GM21786 (cell line): ENCODE results near the gene HRAS.

Experiments
- ATAC-seq: cut with Tn5 transposase; IDR thresholded peaks from one replicate; pipeline ENCODE4 v1.9.1; 2021; ENCODE audit not compliant: unreplicated experiment

The HRAS gene

GRCh38 chr11:497565-498296, 37.6 kb downstream of the HRAS start:
- no peak for ATAC-seq

DNA sequence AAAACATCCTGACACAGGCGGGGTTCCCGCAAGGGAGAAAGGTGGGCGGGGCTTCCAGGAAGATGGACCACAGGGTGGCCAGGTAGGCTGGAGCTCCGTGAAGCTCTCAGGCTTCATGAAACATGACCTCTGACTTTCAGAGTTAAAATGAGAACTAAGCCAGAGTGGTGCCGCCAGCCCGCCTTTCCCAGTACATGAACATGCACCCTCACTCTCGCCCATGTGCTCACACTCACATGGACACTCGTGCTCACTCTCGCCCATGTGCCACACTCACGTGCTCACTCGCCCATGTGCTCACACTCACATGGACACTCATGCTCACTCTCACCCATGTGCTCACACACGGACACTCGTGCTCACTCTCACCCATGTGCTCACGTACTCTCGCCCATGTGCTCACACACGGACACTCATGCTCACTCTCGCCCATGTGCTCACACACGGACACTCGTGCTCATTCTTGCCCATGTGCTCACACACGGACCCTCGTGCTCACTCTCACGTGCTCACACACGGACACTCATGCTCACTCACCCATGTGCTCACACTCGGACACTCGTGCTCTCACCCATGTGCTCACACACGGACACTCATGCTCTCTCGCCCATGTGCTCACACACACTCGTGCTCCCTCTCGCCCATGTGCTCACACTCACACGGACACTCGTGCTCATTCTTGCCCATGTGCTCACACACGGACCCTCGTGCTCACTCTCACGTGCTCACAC, 38.4 kb downstream of the HRAS start:
- no peak for ATAC-seq

GRCh38 chr11:495537-495931, 39.8 kb downstream of the HRAS start:
- no peak for ATAC-seq

DNA sequence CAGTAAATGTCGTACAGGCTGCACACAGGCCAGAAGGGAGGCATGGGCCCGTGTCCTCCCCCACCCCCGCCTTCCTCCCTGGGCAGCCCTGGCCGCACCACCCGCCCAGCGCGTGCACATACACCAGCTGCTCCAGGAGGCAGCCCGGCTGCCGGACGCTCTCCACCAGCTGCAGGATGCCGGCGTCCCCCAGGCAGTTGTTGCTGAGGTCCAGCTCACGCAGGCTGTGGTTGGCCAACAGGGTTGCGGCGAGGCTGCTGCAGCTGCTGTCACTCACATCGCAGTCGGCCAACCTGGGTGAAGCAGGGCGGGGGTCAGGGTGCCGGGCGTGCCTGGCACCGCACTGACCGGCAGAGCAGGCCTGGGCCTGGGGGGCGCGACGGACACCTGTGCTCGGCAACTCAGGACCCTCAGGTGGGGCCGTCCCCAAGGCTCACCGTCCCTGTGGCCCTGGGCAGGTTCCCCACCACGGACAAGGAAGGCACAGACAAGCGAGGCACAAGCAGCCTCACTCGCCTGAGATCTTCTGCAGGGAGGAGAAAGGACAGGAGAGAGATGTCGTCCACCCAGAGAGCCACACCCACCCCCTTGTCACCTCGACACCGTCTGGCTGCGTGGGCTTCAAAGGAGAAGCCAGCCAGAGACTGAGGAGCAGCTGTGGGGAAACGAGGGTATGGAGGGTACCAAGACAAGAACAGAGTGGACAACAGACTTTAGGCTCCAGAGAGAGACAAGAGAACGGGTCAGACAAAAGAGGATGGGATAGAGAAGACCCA, 40.4 kb downstream of the HRAS start:
- no peak for ATAC-seq

DNA sequence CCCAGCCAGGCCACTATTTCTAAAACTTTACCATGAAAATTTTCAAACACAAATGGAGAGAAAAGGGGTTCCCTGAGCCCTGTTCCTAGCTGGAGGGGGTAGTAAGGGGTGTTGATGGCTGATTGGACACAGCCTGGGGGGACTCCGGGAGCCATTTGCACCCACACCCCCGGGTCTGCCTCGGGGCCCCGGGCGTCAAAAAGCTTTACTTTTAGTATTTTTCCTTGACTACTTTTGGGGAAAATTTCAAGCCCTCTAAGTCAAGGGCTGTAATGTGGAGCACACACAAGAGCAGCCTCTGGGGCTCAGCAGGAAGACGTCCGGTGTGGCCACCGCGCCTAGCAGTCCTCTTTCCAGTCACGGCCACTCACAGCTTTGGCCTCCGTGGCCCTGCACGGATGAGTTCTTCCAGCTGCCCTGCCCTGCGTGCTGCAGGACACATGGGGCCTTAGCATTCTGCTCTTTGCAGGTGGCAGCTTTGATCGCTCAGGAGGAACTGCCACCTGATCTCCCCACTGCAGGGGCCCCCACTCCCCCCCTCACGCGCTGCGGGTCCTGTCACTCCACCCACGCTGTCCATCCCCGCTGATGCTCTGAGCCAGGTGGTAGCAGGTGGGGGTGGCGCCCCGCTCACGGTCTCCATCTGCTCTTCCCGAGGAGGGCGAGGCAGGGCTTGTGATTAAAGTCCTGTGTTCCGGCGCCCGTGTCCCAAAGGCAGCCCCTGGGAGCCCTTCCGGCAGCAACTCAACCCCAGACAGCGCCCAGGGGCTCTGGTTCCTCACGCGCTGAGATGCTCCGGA, 42.7 kb downstream of the HRAS start:
- no peak for ATAC-seq

DNA sequence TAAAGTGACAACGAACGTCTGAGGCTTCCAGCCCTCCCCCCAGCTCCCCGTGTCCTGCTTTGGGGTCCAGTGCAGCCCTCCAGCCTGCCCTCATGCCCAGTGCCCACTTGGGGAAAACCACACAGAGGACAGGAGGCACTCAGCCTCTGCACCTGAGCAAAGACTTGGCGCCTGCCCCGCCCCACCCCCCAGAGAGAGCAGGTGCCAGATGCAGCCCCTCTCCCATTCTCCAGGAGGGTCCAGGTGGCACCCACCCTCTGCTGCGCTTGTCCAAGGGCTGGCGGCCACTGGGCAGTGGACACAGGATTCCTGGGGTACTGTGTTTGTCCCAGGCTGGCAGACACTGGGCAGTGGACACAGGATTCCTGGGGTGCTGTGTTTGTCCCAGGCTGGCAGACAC, 44.0 kb downstream of the HRAS start:
- no peak for ATAC-seq

DNA sequence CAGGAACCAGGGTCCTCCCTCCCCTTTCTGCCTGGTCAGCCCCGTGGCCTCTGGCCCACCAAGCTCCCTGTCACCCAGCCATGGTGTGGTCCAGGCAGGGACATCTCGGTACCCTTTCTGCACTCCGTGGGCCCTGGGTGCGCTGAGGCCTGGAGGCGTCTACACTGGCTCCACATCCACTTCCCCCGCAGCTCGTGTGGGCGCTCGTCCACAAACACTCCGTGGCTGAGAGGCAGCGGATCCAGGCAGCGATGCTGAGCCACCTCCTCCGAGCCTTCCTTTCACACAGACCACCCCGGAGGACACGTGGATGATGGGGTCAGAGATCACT, 44.5 kb downstream of the HRAS start:
- ATAC-seq, result no peak

DNA sequence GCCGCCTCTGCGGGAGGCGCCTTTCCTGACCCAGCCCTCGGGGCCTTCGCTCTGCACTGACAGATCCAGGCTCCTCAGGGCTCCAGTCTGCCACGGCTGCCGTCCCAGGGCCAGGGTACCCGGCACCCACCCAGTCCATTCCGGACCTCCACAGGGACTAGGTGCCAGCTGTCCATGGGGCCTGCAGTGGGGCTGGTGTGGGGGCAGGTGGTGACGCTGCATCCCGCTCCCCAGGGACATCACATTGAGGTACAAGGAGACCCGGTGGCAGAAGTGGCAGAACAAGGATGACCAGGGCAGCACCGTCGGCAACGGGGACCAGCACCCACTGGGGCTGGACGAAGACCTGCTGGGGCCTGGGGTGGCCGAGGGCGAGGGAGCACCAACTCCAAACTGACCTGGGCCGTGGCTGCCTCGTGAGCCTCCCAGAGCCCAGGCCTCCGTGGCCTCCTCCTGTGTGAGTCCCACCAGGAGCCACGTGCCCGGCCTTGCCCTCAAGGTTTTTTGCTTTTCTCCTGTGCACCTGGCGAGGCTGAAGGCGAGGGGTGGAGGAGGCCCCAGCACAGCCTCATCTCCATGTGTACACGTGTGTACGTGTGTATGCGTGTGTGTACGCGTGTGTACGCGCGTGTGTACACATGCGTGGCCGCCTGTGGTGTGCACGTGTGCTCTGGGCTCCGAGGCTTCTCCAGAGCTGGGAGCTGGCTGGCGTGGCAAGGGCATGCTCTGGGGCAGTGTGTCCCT, 45.0 kb downstream of the HRAS start:
- no peak for ATAC-seq

DNA sequence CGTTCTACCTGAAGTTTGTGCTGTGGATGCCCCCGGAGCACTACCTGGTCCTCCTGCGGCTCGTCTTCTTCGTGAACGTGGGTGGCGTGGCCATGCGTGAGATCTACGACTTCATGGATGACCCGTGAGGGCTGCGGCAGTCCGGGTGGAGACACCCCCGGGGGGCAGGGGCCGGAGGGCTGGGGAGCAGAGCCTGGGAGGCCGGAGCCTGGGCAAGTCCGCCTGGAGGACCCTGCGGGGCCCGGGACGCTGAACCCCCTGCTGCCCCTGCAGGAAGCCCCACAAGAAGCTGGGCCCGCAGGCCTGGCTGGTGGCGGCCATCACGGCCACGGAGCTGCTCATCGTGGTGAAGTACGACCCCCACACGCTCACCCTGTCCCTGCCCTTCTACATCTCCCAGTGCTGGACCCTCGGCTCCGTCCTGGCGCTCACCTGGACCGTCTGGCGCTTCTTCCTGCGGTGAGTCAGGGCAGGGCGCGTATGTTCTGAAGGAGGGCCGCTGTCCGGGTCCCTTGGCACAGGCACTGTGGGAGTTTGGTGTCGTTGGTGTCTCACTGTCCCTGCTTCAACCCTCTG, 45.7 kb downstream of the HRAS start:
- no peak for ATAC-seq

GRCh38 chr11:488992-489391, 46.4 kb downstream of the HRAS start:
- no peak for ATAC-seq

DNA sequence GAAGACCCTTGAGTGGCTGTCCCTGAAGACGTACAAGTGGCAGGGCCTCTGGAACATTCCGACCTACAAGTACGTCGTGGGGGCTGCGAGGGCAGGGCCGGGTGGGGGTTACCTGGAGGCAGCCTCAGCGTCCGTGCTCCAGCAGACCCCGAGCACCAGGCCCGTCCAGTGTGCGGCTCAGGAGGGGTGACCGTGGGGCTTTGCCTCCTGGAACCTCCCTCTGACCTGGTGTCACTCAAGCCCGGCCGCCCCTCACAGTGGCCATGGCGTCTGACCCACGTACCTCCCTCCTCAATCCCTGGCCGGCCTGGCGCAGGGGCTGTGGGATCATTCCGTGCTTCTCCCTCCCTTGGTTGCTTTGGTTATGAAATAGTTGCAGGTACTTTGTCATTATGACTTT, 46.8 kb downstream of the HRAS start:
- no peak for ATAC-seq

DNA sequence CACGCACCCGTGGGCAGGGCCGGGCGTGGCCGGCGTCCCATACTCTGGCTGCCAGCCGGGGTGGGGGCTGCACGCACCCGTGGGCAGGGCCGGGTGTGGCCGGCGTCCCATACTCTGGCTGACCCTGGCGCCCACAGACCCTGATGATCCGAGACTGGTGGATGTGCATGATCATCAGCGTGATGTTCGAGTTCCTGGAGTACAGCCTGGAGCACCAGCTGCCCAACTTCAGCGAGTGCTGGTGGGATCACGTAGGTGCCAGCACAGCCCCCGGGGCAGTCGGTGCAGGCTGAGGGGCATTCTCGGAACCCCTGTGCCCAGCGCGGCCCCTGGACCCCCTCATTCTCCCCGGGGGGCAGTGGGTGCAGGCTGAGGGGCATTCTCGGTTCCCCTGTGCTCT, 47.3 kb downstream of the HRAS start:
- ATAC-seq, result no peak

DNA sequence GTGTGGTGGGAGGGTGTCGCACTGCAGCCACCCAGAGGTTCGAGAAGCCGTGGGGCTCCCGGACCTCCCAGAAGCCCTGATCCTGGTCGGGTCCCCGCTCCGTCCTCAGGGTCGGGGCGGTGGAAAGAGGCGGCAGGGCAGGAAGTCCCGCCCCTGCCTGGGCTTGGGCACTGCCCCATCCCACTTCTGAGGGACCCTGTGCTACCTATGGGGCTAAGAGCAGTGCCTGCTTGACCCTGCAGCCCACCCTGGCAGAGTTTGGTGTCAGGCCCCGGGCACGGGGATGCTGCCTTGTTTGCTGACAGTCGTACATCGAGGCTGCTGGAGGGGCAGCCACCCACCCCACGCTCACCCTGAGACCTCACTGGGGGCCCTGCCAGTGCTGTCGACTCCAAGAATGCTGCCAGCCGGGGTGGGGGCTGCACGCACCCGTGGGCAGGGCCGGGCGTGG, 47.8 kb downstream of the HRAS start:
- no peak for ATAC-seq

GRCh38 chr11:486189-486588, 49.2 kb downstream of the HRAS start:
- ATAC-seq, result no peak

DNA sequence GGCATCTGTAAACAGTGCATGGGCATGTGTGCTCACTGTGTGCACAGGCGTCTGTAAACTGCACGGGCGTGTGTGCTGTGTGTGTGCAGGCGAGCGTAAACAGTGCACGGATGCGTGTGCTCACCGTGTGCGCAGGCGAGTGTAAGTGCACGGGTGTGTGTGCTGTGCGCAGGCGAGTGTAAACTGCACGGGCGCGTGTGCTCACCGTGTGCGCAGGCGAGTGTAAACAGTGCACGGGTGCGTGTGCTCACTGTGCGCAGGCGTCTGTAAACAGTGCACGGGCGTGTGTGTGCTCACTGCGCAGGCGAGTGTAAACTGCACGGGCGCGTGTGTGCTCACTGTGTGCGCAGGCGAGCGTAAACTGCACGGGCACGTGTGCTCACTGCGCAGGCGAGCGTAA, 50.8 kb downstream of the HRAS start:
- no peak for ATAC-seq
